Activated CD4-positive, alpha-beta T cell treated with anti-CD3 and anti-CD28 coated beads, Interleukin-2, amount 50 U/mL, for 4 hours (primary cell): Measurements from ENCODE around the gene SCARF2.
"Not testable (repeated sequence)": the region's sequence is repeated elsewhere in the genome, so short reads cannot be mapped to it uniquely, and the experiment has no call there.

Experiments used
- DNase-seq, 2 experiments: peaks; one replicate each; pipeline ENCODE4 v3.0.0-alpha.2; 2020

The SCARF2 gene

GRCh38 chr22:20459152-20459542 is 21.5 kb upstream of the SCARF2 start:
- DNase-seq = no peak

- DNase-seq = no peak
These were observed 21.0 kb upstream of the SCARF2 start for GRCh38 chr22:20458530-20459151.

- DNase-seq = no peak
These were observed 20.0 kb upstream of the SCARF2 start for GRCh38 chr22:20457506-20458240.

- no peak for DNase-seq
These were observed 19.1 kb upstream of the SCARF2 start for GRCh38 chr22:20456722-20457076.

GRCh38 chr22:20456064-20456721 is 18.6 kb upstream of the SCARF2 start:
- DNase-seq = peak; percentile 68 to 69

- DNase-seq = no peak
These were observed 18.1 kb upstream of the SCARF2 start for GRCh38 chr22:20455709-20456063.

GRCh38 chr22:20453222-20453621 is 15.6 kb upstream of the SCARF2 start:
- no peak for DNase-seq

- no peak for DNase-seq
These were observed 14.3 kb upstream of the SCARF2 start for GRCh38 chr22:20451920-20452319.

- DNase-seq = not testable (repeated sequence)
These were observed 13.6 kb upstream of the SCARF2 start for GRCh38 chr22:20451129-20451778.

- no peak for DNase-seq
These were observed 12.9 kb upstream of the SCARF2 start for GRCh38 chr22:20450551-20450906.

GRCh38 chr22:20449819-20450550 is 12.4 kb upstream of the SCARF2 start:
- DNase-seq = no peak

- DNase-seq = no peak
These were observed 11.0 kb upstream of the SCARF2 start for GRCh38 chr22:20448630-20449029.

GRCh38 chr22:20446383-20446970 is 8.9 kb upstream of the SCARF2 start:
- no peak for DNase-seq

- no peak for DNase-seq
These were observed 6.7 kb upstream of the SCARF2 start for GRCh38 chr22:20444325-20444724.

- no peak for DNase-seq
These were observed 5.1 kb upstream of the SCARF2 start for GRCh38 chr22:20442485-20443284.

- DNase-seq = no peak
These were observed 4.2 kb upstream of the SCARF2 start for GRCh38 chr22:20441631-20442484.

- no peak for DNase-seq
These were observed 3.3 kb upstream of the SCARF2 start for GRCh38 chr22:20440637-20441591.

GRCh38 chr22:20439928-20440575 is 2.4 kb upstream of the SCARF2 start:
- DNase-seq = no peak

- DNase-seq = no peak
These were observed 1.9 kb upstream of the SCARF2 start for GRCh38 chr22:20439556-20439927.
